K562 (cell line): ENCODE results near the gene GLTP. TPM values are rescaled to one million over a fixed set of nuclear protein-coding genes. Genes with fewer than 3 reads are reported as not detected.

Source experiments
- ARNT ChIP-seq, 2 experiments: fragments of 450-650 bp; IDR thresholded peaks; 2 replicates each; pipeline ENCODE4 v1.6.1; 2016; ENCODE audit warnings: mild to moderate bottlenecking in 1 of 2
- BRF1 ChIP-seq: IDR thresholded peaks from 3 replicates; pipeline ENCODE4 v1.6.1; 2011; ENCODE audit warnings: borderline replicate concordance, mild to moderate bottlenecking; ENCODE audit not compliant: insufficient read length; ENCODE audit errors: extremely low read depth
- CREB3 ChIP-seq: fragments of 450-650 bp; conservative IDR thresholded peaks from 2 replicates; pipeline ENCODE4 v1.6.1; 2016; ENCODE audit warnings: missing genetic modification characterization, low read depth, mild to moderate bottlenecking, missing compliant biosample characterization, moderate library complexity
- CTBP1 ChIP-seq: fragments of 450-650 bp; IDR thresholded peaks from 2 replicates; pipeline ENCODE4 v1.6.1; 2016; ENCODE audit warnings: borderline replicate concordance
- GTF2E2 ChIP-seq: fragments of 200-800 bp; sonication (Bioruptor generic); IDR thresholded peaks from 2 replicates; pipeline ENCODE4 v1.6.1; 2016; ENCODE audit warnings: missing genetic modification characterization, missing compliant biosample characterization
- HDGF ChIP-seq: fragments of 450-650 bp; IDR thresholded peaks from 2 replicates; pipeline ENCODE4 v1.6.1; 2016
- MCM3 ChIP-seq: fragments of 450-650 bp; IDR thresholded peaks from 2 replicates; pipeline ENCODE4 v1.6.1; 2016
- MYBL2 ChIP-seq, 2 experiments: fragments of 450-650 bp in 1 of 2; sonication (generic) in 1 of 2; formaldehyde crosslinking in 1 of 2; IDR thresholded peaks; 2 replicates each; pipeline versions ENCODE4 v1.6.1 to v1.8.1; 2017 to 2022; ENCODE audit warnings: borderline replicate concordance in 1 of 2, inconsistent platforms in 1 of 2, low read depth in 1 of 2, mild to moderate bottlenecking in 1 of 2, missing genetic modification reagents in 1 of 2, moderate library complexity in 1 of 2
- PTBP1 ChIP-seq: fragments of 200-400 bp; formaldehyde crosslinking; IDR thresholded peaks from 2 replicates; pipeline ENCODE4 v1.6.1; 2017; ENCODE audit warnings: low read depth, low read length
- SAP30 ChIP-seq: fragments of 200-600 bp; sonication (generic); IDR thresholded peaks from 2 replicates; pipeline ENCODE4 v1.6.1; 2012; ENCODE audit warnings: borderline replicate concordance, low read depth, mild to moderate bottlenecking, moderate library complexity, low read length, control low read depth, inconsistent platforms; ENCODE audit not compliant: insufficient read depth, poor library complexity, severe bottlenecking
- SMARCB1 ChIP-seq: IDR thresholded peaks from 2 replicates; pipeline ENCODE4 v1.6.1; 2011; ENCODE audit warnings: improper control_type of control experiment, low read depth; ENCODE audit not compliant: insufficient read length
- SRSF9 ChIP-seq: fragments of 200-400 bp; formaldehyde crosslinking; IDR thresholded peaks from 2 replicates; pipeline ENCODE4 v1.6.1; 2017; ENCODE audit warnings: low read depth, low read length, borderline replicate concordance
- ZFX ChIP-seq: sonication (generic); formaldehyde crosslinking; IDR thresholded peaks from 2 replicates; pipeline ENCODE4 v1.8.0; 2022; ENCODE audit warnings: mild to moderate bottlenecking, missing genetic modification reagents, moderate library complexity
- ZHX1 ChIP-seq: fragments of 150-350 bp; conservative IDR thresholded peaks from 2 replicates; pipeline ENCODE4 v1.6.1; 2014; ENCODE audit warnings: low read length
- ZNF280A ChIP-seq: fragments of 450-650 bp; IDR thresholded peaks from 2 replicates; pipeline ENCODE4 v1.6.1; 2018; ENCODE audit warnings: mild to moderate bottlenecking, low read depth; ENCODE audit not compliant: partially characterized antibody
- ZNF583 ChIP-seq: fragments of 250-450 bp; sonication (Bioruptor Pico); IDR thresholded peaks from 2 replicates; pipeline ENCODE4 v1.4.0; 2020
- polyA plus RNA-seq, 8 experiments: library from polyadenylated mRNA; depleted of rRNA in 4 of 8; stranded (reverse) in 5 of 8; unstranded in 3 of 8; fragments of >200 nt; fragmentation: Nextera tagmentation in 2 of 8; fragmentation: Illumina TruSeq in 1 of 8; extraction: Ambion mirVana in 2 of 8; extraction: Trizol in 1 of 8; gene quantifications; 2 replicates each; pipeline versions ENCODE4 v1.2.1 to v1.2.3, GENCODE V29; 2011 to 2014; ENCODE audit warnings: inconsistent platforms in 1 of 8, missing spikeins in 1 of 8
- total RNA-seq, 7 experiments: library from RNA; depleted of rRNA in 6 of 7; stranded (reverse); fragments of >200 nt in 6 of 7; fragmentation: Illumina TruSeq in 2 of 7; extraction: Trizol in 2 of 7; gene quantifications; 2 replicates each; pipeline versions ENCODE4 v1.2.1 to v1.2.3, GENCODE V29; 2011 to 2021; ENCODE audit warnings: low replicate concordance in 1 of 7

Gene GLTP
- total and polyA plus RNA-seq, 9 of the 15 experiments (the other 6 are each of a cell fraction or from before 2014, with no cell fraction given), result 4.4 to 8.3 (median 6.1) TPM

GRCh38 chr12:109888179-109889020, 8.1 kb upstream of the GLTP start (continued):
- TF ChIP-seq GTF2E2 (tag) (no peak), SRSF9 (no peak), SAP30 (no peak), PTBP1 (no peak), CTBP1 (peak; percentile 52), HDGF (no peak), MCM3 (no peak), ZNF280A (no peak), ZFX (CRISPR knock-in tag) (no peak), ZNF583 (CRISPR knock-in tag) (no peak), SMARCB1 (no peak), CREB3 (tag) (no peak), ARNT (IDR thresholded peaks at IDR 0.05) (no peak), MYBL2 (IDR thresholded peaks at IDR 0.05; ENCODE audit: low read depth) (no peak), MYBL2 (CRISPR knock-in tag; IDR thresholded peaks at IDR 0.05; ENCODE audit: borderline replicate concordance) (no peak), ZHX1 (no peak), BRF1 (no peak)
- TF ChIP-seq, all 486 proteins: peak for 17
